OCI-LY1 (cell line): ENCODE data around the gene SULT2B1.

ENCODE experiments used
- CTCF ChIP-seq: fragments of 200-600 bp; sonication (generic), shearing (Covaris generic); IDR thresholded peaks from 2 replicates; pipeline ENCODE4 v1.5.1; 2017; ENCODE audit warnings: mild to moderate bottlenecking, antibody characterized with exemption, low read length, moderate library complexity, mixed read lengths
- EZH2 ChIP-seq: fragments of 200-600 bp; sonication (generic), shearing (Covaris generic); IDR thresholded peaks from 2 replicates; pipeline ENCODE4 v1.8.0; 2017; ENCODE audit warnings: borderline replicate concordance, mixed run types, mild to moderate bottlenecking, antibody characterized with exemption, low read length, moderate library complexity, mixed read lengths

GRCh38 chr19:48606463-48607358, 54.7 kb downstream of the SULT2B1 start, which contains the start of gene SPACA4:
- TF ChIP-seq CTCF, result no peak
- TF ChIP-seq EZH2, result no peak
